Measurements from ENCODE around the gene EPB41. TPM values are rescaled to one million over a fixed set of nuclear protein-coding genes. Genes with fewer than 3 reads are reported as not detected.
"Not testable (repeated sequence)": the region's sequence is repeated elsewhere in the genome, so short reads cannot be mapped to it uniquely, and the experiment has no call there.

EPB41 gene
- total RNA-seq, 2 donors from 2014 or later = 39.4 to 54.4 TPM

GRCh38 chr1:29099286-29099685 lies 184.9 kb downstream of the EPB41 start:
- Histone ChIP-seq H3K4me3 (no peak overlapping the region), H3K27me3 (replicated peaks; ENCODE audit: insufficient read depth) (no peaks in the 10 kb centered on the region), H3K9me3 (no peaks in the 10 kb centered on the region), H3K36me3 (no peaks in the 10 kb centered on the region), H3K27ac (no peak overlapping the region), H3K4me1 (replicated peaks) (no peaks in the 10 kb centered on the region)
- intact Hi-C loops (cut with DNase I) = no loop called here
- no peak for DNase-seq (ENCODE audit: low spot score)
- TF ChIP-seq POLR2A (IDR thresholded peaks at IDR 0.05) (no peak), CTCF (IDR thresholded peaks at IDR 0.05) (no peak), POLR2AphosphoS5 (IDR thresholded peaks at IDR 0.05) (no peak)
- WGBS = 73% methylated on average over 4 of the region's 4 CpGs

GRCh38 chr1:29100487-29100886 lies 186.1 kb downstream of the EPB41 start:
- DNase-seq (ENCODE audit: low spot score) = no peak
- Histone ChIP-seq H3K36me3 (no peaks in the 10 kb centered on the region), H3K4me1 (replicated peaks) (no peaks in the 10 kb centered on the region), H3K9me3 (no peaks in the 10 kb centered on the region), H3K27ac (no peak overlapping the region), H3K4me3 (no peak overlapping the region), H3K27me3 (replicated peaks; ENCODE audit: insufficient read depth) (no peaks in the 10 kb centered on the region)
- no peak for TF ChIP-seq POLR2A (IDR thresholded peaks at IDR 0.05)
- no peak for TF ChIP-seq POLR2AphosphoS5 (IDR thresholded peaks at IDR 0.05)
- no peak for TF ChIP-seq CTCF (IDR thresholded peaks at IDR 0.05)
- intact Hi-C loops (cut with DNase I) = no loop called here
- WGBS = 100% methylated on average over 1 of the region's 1 CpG

GRCh38 chr1:29105822-29106221 lies 191.5 kb downstream of the EPB41 start:
- no peaks in the 10 kb centered on the region for H3K27me3 ChIP-seq (replicated peaks; ENCODE audit: insufficient read depth)
- 75% methylated on average over 6 of the region's 6 CpGs for WGBS
- H3K9me3 ChIP-seq = no peaks in the 10 kb centered on the region
- no peak overlapping the region for H3K4me3 ChIP-seq
- no peak for TF ChIP-seq POLR2A (IDR thresholded peaks at IDR 0.05)
- no peak for TF ChIP-seq POLR2AphosphoS5 (IDR thresholded peaks at IDR 0.05)
- TF ChIP-seq CTCF (IDR thresholded peaks at IDR 0.05) = no peak
- DNase-seq (ENCODE audit: low spot score) = no peak
- H3K4me1 ChIP-seq (replicated peaks) = no peaks in the 10 kb centered on the region
- H3K27ac ChIP-seq = no peak overlapping the region
- no peaks in the 10 kb centered on the region for H3K36me3 ChIP-seq
- intact Hi-C loops (cut with DNase I) = no loop called here

- H3K36me3 ChIP-seq; H3K4me3 ChIP-seq; H3K27me3 ChIP-seq (replicated peaks; ENCODE audit: insufficient read depth); DNase-seq (ENCODE audit: low spot score); H3K9me3 ChIP-seq; H3K27ac ChIP-seq; intact Hi-C loops (cut with DNase I); H3K4me1 ChIP-seq (replicated peaks): not testable (repeated sequence)
- WGBS = 95% methylated on average over 6 of the region's 6 CpGs
These were observed 193.7 kb downstream of the EPB41 start for GRCh38 chr1:29108041-29108440.

GRCh38 chr1:29112705-29113412 lies 198.5 kb downstream of the EPB41 start:
- Histone ChIP-seq H3K9me3 (no peaks in the 10 kb centered on the region), H3K27me3 (replicated peaks; ENCODE audit: insufficient read depth) (no peaks in the 10 kb centered on the region), H3K4me1 (replicated peaks) (no peaks in the 10 kb centered on the region), H3K27ac (no peak overlapping the region), H3K4me3 (no peak overlapping the region), H3K36me3 (no peaks in the 10 kb centered on the region)
- no peak for DNase-seq (ENCODE audit: low spot score)
- intact Hi-C loops (cut with DNase I) = no loop called here
- TF ChIP-seq POLR2AphosphoS5 (IDR thresholded peaks at IDR 0.05) (no peak), CTCF (IDR thresholded peaks at IDR 0.05) (no peak), POLR2A (IDR thresholded peaks at IDR 0.05) (no peak)
- WGBS = 85% methylated on average over 7 of the region's 7 CpGs

All from prostate gland (tissue), 2 donors.